HG03520 (cell line): ENCODE data around the gene BLOC1S1.
A peak's percentile ranks its signal among the peaks of the same experiment; 100 is the strongest.

ENCODE experiments used
- ATAC-seq: cut with Tn5 transposase; IDR thresholded peaks from one replicate; pipeline ENCODE4 v1.9.1; 2021; ENCODE audit warnings: mild to moderate bottlenecking, moderate library complexity; ENCODE audit not compliant: unreplicated experiment

BLOC1S1 gene

DNA sequence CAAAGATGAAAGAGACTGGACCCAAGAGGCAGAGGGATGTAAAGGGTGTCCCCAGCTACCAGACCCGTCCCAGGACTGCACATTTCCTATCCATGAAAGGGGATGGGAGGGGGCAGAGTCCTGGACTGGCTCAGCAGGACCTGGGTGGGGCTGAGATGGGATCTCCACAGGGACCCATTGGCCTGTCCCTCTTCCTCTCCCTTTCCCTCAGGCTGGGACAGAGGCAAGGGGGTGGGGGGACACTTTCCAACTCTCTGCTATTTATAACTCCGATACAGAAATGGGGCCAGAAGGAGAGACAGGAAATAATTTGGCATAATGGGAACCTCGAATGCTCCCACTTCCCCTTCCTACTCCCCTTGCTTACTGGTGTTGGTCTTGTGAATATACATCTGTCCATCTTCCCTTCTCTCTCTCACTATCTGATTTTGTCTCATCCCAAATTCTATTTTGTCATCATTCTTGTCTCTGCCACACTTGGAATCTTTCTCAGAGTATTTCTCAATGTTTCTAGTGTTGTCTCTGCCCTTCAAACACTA lies 7.1 kb upstream of the BLOC1S1 start:
- no peak for ATAC-seq

DNA sequence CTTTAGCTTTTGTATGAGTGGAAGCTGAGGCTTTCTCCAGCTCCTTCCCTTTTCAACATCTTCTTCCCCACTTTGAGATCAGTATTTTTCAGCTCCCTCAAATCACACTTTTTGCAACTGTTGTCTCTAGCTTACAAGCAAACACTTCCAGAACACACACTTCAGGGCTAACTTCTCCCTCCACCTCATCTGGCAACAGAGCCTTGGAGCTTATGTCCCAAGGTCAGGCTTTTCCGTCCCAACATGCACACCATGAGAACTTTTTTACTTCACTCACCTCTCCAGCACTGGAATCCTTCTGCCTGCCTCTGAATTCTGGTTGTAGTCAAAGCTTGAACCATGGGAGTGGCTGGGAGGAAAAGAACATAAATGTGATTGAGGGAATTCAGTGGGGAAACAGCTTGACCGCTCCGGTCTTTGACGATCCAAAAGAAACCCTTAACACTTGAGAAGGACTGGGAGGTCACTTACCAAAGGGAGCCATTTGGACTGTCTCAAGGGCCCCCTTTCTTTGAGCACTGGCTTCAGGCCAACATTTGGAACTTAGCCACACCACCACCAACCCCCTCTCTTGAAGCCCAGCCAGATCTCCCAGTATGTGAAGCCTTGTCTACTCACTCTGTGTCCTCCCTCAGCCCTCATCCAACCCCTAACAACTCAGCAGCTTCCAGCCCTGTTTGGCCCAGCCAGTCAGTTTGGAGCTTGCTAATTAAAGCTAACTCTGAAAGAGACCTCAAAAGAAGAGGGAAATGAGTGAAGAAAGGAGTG lies 3.9 kb upstream of the BLOC1S1 start:
- no peak for ATAC-seq

DNA sequence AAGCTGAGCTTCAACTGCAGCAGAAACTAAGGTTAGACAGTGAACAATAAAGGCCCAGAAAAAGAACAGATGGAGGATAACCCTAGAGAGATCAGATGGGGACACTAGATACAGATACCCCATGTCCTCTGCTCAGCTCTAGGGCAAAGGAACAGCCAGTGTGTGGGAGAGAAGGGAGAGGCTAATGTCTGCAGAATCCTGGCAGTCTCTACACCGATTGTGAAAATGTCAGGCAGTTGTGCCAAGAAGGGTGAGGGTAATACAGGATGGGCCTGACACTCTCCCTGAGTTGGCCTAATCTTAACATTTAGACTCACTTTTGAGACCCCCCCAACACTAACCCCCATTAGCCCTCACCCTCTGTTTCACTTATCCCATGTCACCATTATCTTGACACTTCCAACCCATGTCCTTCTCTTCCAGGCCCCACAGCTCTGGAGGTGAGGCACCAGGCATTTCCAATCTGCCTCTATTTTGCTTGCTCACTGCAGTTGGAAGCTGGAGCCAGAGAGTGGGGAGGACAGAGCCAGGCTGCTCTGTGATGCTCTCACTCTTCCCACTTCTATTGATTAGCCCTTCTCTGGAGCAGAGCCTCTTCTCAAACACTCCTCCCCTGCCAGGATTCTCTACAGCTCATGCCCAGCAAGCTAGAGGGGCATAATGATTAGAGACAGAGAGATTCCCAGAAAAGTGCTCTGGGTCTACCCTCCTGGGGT lies 3.0 kb upstream of the BLOC1S1 start:
- ATAC-seq: no peak

DNA sequence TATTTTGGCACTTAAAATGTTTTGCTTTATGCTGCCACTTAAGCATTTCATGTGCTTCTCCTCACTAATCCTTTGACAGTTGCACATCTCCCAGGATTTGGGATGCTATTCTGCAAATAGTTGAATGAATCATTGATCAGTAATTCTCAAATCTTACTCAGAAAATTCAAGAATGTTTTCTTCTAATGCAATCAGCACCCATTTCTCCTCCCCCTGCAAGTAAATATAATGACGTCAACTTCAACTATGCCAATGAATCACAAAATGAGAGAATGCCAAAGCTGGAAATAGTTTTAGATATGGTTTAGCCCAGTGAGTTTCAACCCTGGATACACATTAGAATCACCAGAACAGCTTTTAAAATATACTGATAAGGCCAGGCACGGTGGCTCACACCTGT lies 2.1 kb upstream of the BLOC1S1 start:
- no peak for ATAC-seq

DNA sequence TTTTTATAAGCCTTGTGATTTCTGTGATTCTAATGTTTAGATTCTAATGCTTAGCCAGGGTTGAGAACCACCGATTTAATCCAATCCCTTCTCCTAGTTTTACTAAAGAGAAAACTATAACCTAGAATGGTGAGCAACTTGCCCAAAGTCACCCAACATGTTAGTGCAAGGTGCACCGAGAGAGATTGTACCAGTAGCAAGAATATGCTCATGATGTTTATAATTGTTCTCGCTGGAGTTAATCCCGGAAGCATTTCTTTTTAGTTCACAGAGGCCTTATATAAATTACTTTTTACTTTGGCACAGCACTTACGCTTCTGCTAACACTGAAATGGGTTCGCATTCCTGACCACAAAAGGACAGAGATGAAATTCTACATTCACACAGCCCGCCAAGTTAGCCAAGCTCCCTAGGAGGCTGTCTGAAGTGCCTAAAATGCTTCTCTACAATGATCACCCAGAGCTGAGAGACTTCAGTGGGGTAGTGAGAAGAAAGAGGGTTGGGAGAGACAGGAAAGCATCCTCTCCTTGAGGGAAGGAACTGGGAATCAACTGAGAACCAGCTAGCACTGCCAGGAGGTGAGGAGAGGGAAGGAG lies 579 bp upstream of the BLOC1S1 start:
- ATAC-seq: no peak

DNA sequence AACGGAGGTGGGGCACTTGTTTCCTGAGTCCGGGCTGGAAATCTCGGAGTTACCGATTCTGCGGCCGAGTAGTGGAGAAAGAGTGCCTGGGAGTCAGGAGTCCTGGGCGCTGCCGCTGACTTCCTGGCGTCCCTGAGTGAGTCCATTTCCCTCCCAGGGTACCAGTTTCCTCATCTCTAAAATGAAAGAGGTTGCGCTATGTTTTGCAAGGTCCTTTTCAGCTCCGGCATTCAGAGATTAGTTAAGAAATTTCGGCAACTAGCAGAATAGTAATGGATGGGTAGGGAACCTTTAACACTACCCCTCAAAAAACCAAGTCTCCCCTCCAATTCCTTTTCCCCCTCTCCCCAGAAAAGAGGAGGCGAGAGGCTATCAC lies 724 bp downstream of the BLOC1S1 start:
- no peak for ATAC-seq

DNA sequence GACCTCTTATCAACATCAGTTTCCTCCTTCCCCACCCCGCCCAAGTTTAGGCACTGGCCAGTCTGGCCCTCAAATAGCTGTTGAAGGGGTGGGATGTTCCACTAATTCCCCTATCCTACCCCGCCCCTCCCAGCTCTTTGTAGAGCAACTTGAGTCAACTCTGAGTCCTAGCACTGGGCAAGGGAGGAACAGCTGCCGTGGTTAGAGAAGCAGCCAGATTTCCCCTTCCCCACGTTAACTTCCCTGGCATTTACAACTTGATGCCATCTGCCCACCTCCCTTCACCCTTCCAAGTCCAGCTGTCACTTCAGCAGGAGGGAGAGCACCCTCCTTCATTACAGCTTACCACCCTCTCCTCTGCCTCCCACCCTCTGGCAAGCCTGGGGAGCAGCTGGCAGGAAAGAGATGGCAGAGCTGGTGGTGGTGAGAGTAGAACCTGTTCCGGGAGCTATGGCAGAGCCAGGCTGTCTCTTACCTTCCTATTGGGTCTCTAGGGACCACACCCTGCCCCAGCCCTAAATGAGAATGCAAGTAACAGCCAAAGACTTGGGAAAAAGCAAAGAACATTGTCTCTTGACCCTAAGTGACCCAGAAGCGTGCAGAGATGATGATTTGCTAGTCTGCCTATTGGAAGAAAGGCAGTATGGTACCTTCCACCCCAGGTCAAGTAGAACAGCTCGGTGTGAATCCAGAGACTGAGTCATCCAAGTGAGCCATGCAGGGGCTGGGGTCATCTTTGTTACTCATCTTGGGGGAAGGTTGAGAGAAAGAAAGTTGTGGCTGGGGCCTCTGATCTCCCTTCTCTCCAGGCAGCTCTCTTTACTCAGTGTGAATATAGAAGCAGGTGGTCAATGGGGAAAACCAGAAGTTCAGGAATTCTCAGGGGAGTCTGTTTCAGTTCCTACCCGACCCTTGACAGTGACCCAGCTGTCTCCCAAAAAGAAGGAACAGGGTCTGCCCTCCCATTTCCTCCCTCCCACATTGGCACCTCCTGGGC lies 1.5 kb downstream of the BLOC1S1 start:
- ATAC-seq: no peak

DNA sequence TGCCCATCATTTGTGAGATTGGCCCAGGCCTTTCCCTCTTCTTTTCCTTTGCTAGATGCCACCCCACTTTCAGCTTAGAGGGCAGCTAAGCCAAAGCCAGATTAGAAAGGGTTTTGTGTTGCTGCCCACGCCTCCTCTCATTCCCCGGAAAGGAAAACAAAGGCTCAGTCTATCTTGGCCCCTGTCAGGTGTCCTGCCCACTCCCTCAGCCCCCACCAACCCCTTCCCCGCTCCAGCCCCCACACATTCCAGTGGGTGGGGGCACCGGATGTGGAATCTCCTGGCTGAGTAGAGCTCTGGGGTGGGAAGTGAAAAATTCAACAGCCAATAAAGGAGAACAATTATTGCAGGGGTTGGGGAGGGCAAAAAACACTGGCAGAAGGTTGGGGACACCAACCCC lies 2.2 kb downstream of the BLOC1S1 start:
- no peak for ATAC-seq

DNA sequence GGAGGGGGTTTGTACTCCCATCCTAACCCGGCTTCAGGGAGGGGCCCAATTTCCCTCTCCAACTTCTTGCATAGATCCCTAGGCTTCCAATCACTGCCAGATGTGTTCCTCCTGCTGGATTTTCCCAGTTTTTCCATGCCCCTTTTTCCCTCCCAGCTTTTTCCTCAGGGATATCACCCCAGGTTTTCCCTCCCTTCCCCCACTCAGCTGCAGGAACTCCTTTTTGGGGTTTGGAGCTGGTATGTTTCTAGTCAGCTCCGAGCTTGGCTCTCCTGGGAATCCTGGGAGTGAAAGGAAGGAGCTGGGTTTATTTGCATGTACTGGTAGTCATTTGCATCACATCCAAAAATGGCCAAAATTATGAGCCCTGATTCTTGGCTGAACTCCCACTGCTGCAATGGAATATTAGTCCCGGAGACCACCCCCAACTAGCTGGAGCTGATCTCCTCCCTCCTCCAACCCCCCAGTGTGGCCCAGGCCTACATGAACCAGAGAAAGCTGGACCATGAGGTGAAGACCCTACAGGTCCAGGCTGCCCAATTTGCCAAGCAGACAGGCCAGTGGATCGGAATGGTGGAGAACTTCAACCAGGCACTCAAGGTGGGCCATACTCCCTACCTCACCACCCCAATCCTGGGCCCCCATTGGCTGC lies 2.9 kb downstream of the BLOC1S1 start:
- no peak for ATAC-seq

DNA sequence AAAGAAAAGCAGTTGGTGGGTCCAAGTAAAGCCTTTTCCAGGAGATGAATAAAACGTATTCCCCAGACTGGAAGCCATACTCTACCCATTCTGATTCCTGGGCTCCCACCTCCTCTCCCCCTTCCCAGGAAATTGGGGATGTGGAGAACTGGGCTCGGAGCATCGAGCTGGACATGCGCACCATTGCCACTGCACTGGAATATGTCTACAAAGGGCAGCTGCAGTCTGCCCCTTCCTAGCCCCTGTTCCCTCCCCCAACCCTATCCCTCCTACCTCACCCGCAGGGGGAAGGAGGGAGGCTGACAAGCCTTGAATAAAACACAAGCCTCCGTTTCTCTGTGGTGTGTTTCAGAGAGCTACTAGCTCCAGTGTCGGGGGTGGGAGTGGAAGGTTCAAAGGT lies 3.5 kb downstream of the BLOC1S1 start:
- ATAC-seq: no peak

DNA sequence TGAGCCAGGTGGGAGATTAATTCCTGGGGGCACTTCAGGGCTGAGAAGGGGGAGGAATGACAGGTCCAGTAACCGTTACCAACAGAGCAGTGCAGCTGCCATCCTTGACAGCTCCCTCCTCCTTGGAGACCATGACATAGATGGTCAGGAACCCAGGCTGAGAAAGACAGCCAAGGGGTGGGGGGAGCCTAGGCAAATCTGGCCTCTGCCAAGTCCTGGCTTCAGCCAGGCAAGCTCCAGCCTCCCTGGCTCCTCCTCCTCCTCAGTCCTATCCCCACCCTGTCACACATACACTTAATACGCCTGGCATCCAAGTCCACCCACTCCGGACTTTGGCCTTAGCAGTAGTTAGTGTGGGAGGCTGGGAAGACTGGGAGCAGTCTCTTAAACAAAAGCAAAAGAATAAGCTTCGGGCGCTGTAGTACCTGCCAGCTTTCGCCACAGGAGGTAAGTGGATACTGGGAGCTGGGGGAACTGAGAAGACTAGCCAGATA lies 4.3 kb downstream of the BLOC1S1 start, which contains the start of gene RDH5:
RDH5 (plus strand) TSS at position 323 of the 494 bp plus-strand sequence. CDS start 792 bp downstream, outside the sequence.
- ATAC-seq: no peak

DNA sequence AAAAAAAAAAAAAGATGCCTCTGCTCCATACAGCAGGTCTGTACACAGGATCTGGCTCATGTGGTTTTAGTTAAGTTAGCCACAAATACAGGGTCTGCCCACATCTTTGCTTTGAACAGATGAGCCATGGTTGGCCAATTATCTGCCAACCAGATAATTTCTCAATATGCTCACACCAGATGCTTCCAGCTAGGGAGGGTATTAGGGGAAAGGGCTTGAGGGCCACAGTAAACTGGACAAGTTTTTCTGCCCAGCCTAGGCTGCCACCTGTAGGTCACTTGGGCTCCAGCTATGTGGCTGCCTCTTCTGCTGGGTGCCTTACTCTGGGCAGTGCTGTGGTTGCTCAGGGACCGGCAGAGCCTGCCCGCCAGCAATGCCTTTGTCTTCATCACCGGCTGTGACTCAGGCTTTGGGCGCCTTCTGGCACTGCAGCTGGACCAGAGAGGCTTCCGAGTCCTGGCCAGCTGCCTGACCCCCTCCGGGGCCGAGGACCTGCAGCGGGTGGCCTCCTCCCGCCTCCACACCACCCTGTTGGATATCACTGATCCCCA lies 5.1 kb downstream of the BLOC1S1 start:
- ATAC-seq: no peak

DNA sequence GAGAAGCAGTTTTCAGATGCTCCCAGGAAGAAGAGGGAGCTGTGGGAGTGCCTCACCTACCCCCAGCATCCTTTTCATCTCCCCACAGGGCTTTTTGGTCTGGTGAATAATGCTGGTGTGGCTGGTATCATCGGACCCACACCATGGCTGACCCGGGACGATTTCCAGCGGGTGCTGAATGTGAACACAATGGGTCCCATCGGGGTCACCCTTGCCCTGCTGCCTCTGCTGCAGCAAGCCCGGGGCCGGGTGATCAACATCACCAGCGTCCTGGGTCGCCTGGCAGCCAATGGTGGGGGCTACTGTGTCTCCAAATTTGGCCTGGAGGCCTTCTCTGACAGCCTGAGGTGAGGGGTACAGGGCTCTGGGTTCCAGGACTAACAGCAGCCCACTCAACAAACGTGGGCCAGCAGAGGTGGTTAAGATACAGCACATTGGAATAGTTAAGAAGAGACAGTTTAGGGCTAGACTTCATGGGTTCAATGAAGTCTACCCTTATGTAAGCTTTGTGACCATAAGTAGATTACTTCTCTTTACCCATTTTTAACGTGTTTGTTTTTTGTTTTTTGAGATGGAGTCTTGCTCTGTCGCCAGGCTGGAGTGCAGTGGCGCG lies 5.9 kb downstream of the BLOC1S1 start:
- ATAC-seq: no peak

DNA sequence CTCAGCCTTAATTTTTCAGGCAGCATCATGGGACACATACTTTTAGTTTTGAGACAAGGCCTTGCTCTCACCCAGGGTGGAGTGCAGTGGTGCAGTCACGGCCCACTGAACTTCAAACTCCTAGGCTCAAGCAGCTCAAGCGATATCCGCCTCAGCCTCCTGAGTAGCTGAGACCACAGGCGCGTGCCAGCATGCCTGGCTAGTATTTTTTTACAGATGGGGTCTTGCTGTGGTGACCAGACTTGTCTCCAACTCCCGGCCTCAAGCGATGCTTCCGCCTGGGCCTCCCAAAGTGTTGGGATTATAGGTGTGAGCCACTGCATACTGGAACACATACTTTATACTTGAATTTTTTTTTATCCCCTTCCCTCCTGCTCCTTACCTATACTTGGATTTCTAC lies 7.1 kb downstream of the BLOC1S1 start:
- ATAC-seq: no peak

DNA sequence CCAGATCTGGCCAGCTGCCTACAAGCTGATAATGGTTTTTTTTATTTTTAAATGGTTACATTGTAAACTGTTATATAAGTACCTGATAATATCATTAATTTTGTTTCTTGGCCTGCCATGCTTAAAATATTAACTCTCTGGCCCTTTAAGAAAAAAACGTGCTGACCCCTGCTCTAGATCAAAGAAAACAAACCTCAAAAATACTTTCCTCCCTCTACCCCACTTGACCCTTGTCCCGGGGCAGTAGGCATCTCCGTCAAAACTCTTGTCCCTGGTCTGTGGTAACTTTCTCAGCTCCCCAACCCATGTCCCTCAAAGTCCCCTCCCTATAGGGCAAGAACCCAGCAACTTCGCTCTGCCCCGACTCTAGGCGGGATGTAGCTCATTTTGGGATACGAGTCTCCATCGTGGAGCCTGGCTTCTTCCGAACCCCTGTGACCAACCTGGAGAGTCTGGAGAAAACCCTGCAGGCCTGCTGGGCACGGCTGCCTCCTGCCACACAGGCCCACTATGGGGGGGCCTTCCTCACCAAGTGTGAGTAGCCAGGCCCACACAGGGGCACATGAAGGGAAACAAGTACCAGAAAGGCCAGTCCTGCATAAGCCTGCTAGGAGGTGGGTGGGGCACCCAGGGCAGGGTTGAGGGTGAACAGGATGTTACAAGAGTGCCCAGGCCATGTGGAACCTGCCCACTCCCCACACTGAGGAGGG lies 7.8 kb downstream of the BLOC1S1 start:
- no peak for ATAC-seq

DNA sequence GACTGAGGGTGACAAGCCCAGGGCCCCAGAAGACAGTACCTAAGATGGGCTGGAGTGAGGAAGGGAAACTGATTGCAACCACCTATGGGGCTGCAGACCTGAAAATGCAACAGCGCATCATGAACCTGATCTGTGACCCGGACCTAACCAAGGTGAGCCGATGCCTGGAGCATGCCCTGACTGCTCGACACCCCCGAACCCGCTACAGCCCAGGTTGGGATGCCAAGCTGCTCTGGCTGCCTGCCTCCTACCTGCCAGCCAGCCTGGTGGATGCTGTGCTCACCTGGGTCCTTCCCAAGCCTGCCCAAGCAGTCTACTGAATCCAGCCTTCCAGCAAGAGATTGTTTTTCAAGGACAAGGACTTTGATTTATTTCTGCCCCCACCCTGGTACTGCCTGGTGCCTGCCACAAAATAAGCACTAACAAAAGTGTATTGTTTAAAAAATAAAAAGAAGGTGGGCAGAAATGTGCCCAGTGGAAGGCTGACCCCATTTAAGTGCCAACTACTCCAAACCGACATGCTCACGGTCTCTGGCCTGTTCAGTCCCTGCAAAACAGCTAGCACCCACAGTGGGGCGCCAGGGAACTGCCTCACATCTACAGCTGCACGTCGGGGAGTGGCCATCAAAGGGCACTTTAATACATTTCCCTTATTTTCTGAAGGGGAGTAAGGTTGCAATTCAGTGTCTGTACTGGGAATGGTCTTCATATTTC lies 8.5 kb downstream of the BLOC1S1 start:
- peak; percentile 27 for ATAC-seq

DNA sequence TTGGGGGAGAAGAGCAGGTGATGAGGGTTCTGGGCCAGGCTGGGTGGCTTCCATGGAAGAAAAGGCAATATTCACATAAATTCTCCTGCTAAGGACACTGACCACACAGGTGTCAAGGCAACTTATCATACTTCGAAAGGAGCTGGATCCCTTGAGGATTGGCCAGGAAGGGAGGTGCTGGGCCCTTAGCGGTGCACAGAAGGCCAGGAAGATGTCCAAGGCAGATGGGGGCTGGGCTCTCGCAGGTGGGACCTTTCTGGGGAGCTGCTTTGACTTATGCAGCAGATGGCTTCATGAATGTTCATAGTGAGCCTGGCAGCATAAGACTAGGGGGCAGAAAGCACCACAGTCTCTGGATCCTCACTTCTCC lies 9.1 kb downstream of the BLOC1S1 start:
- no peak for ATAC-seq

DNA sequence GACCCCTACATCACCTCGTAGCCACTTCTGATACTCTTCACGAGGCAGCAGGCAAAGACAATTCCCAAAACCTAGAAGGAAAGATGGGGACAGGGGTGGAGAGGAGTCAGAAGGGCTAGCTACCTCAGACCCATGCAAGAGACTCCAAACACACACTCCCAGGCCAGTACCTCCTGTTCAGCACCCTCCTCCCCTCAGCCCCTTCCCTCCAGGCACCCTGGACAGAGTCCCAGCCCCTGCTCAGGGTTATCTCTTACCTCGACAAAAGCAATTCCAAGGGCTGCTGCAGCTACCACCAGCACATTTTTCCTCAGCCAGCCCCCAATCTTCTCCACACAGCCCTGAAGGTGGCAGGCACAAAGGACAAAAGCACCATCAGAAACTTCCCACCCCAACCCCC lies 9.7 kb downstream of the BLOC1S1 start:
- no peak for ATAC-seq
